Duodenal mucosa (tissue), 2 donors: ENCODE data around the gene IKZF3.

ENCODE experiments used
- H3K27ac ChIP-seq: one replicate; pipeline ENCODE4 v1.7.0; 2013; ENCODE audit warnings: low read depth, low read length
- H3K27me3 ChIP-seq, 2 donors: one replicate each; pipeline ENCODE4 v1.7.0; 2013; ENCODE audit warnings: low read length in 2 of 2, control low read depth in 1 of 2; ENCODE audit not compliant: insufficient read depth in 2 of 2, control insufficient read depth in 1 of 2
- H3K36me3 ChIP-seq, 2 donors: one replicate each; pipeline ENCODE4 v1.7.0; 2013; ENCODE audit warnings: low read length in 2 of 2, control low read depth in 1 of 2; ENCODE audit not compliant: insufficient read depth in 2 of 2, control insufficient read depth in 1 of 2
- H3K4me1 ChIP-seq, 2 donors: one replicate each; pipeline ENCODE4 v1.7.0; 2013; ENCODE audit warnings: low read length in 2 of 2, control low read depth in 1 of 2; ENCODE audit not compliant: insufficient read depth in 2 of 2, control insufficient read depth in 1 of 2
- H3K4me3 ChIP-seq, 2 donors: one replicate each; pipeline ENCODE4 v1.7.0; 2013; ENCODE audit warnings: low read length in 2 of 2, low read depth in 1 of 2
- H3K9ac ChIP-seq, 2 donors: one replicate each; pipeline ENCODE4 v1.7.0; 2013; ENCODE audit warnings: low read length in 2 of 2, low read depth in 1 of 2
- H3K9me3 ChIP-seq, 2 donors: one replicate each; pipeline ENCODE4 v1.7.0; 2013; ENCODE audit warnings: low read length in 2 of 2, control low read depth in 1 of 2; ENCODE audit not compliant: control insufficient read depth in 1 of 2

The IKZF3 gene

GRCh38 chr17:39801055-39801454 is 63.1 kb downstream of the IKZF3 start:
- peaks cover 3 to 7% of the 10 kb centered on the region in 2 donors for H3K4me1 ChIP-seq
- H3K36me3 ChIP-seq: no peaks in the 10 kb centered on the region
- H3K4me3 ChIP-seq: no peak overlapping the region
- H3K27me3 ChIP-seq: no peaks in the 10 kb centered on the region
- no peak overlapping the region for H3K9ac ChIP-seq
- H3K27ac ChIP-seq: no peak overlapping the region
- H3K9me3 ChIP-seq: no peaks in the 10 kb centered on the region

GRCh38 chr17:39800540-39800939 is 63.6 kb downstream of the IKZF3 start:
- H3K27me3 ChIP-seq: no peaks in the 10 kb centered on the region
- peaks cover 3 to 7% of the 10 kb centered on the region in 2 donors for H3K4me1 ChIP-seq
- no peaks in the 10 kb centered on the region for H3K9me3 ChIP-seq
- no peak overlapping the region for H3K27ac ChIP-seq
- H3K9ac ChIP-seq: no peak overlapping the region
- H3K4me3 ChIP-seq: no peak overlapping the region
- no peaks in the 10 kb centered on the region for H3K36me3 ChIP-seq

- H3K9me3 ChIP-seq: no peaks in the 10 kb centered on the region
- peaks cover 3 to 10% of the 10 kb centered on the region in 2 donors for H3K4me1 ChIP-seq
- H3K27me3 ChIP-seq: no peaks in the 10 kb centered on the region
- no peaks in the 10 kb centered on the region for H3K36me3 ChIP-seq
- H3K4me3 ChIP-seq: no peak overlapping the region
- no peak overlapping the region for H3K9ac ChIP-seq
- no peak overlapping the region for H3K27ac ChIP-seq
These were observed 64.7 kb downstream of the IKZF3 start for GRCh38 chr17:39799395-39799794.

GRCh38 chr17:39794249-39794970 is 69.7 kb downstream of the IKZF3 start:
- no peaks in the 10 kb centered on the region for H3K27me3 ChIP-seq
- no peak overlapping the region for H3K27ac ChIP-seq
- peaks cover 10 to 13% of the 10 kb centered on the region in 2 donors for H3K4me1 ChIP-seq
- no peaks in the 10 kb centered on the region for H3K36me3 ChIP-seq
- no peaks in the 10 kb centered on the region for H3K9me3 ChIP-seq
- H3K4me3 ChIP-seq: no peak overlapping the region
- no peak overlapping the region for H3K9ac ChIP-seq

- Histone ChIP-seq H3K36me3 (no peaks in the 10 kb centered on the region), H3K4me3 (no peak overlapping the region), H3K27ac (no peak overlapping the region), H3K27me3 (no peaks in the 10 kb centered on the region), H3K9ac (no peak overlapping the region), H3K4me1 (peaks cover 10% of the 10 kb centered on the region in 2 donors), H3K9me3 (no peaks in the 10 kb centered on the region)
These were observed 70.7 kb downstream of the IKZF3 start for GRCh38 chr17:39793301-39793872.

GRCh38 chr17:39792526-39793221 is 71.4 kb downstream of the IKZF3 start:
- no peak overlapping the region for H3K27ac ChIP-seq
- H3K4me1 ChIP-seq: peaks cover 10% of the 10 kb centered on the region in 2 donors
- no peak overlapping the region for H3K9ac ChIP-seq
- no peak overlapping the region for H3K4me3 ChIP-seq
- H3K27me3 ChIP-seq: no peaks in the 10 kb centered on the region
- no peaks in the 10 kb centered on the region for H3K36me3 ChIP-seq
- no peaks in the 10 kb centered on the region for H3K9me3 ChIP-seq

- Histone ChIP-seq H3K27ac (no peak overlapping the region), H3K27me3 (no peaks in the 10 kb centered on the region), H3K36me3 (no peaks in the 10 kb centered on the region), H3K4me1 (peaks cover 10% of the 10 kb centered on the region in 2 donors), H3K4me3 (no peak overlapping the region), H3K9ac (no peak overlapping the region), H3K9me3 (no peaks in the 10 kb centered on the region)
These were observed 72.8 kb downstream of the IKZF3 start for GRCh38 chr17:39791111-39791992.

- Histone ChIP-seq H3K9ac (no peak overlapping the region), H3K36me3 (no peaks in the 10 kb centered on the region), H3K27ac (no peak overlapping the region), H3K9me3 (no peaks in the 10 kb centered on the region), H3K27me3 (no peaks in the 10 kb centered on the region), H3K4me1 (peaks cover under 1 to 3% of the 10 kb centered on the region in 2 donors), H3K4me3 (no peak overlapping the region)
These were observed 76.2 kb downstream of the IKZF3 start for GRCh38 chr17:39787743-39788484.

GRCh38 chr17:39787041-39787440 is 77.1 kb downstream of the IKZF3 start:
- Histone ChIP-seq H3K4me3 (no peak overlapping the region), H3K9me3 (no peaks in the 10 kb centered on the region), H3K27me3 (no peaks in the 10 kb centered on the region), H3K9ac (no peak overlapping the region), H3K36me3 (no peaks in the 10 kb centered on the region), H3K4me1 (peaks cover 6 to 9% of the 10 kb centered on the region in 2 donors), H3K27ac (no peak overlapping the region)
